Activated naive CD4-positive, alpha-beta T cell treated with anti-CD3 and anti-CD28 coated beads, Interleukin-2, amount 50 U/mL, for 72 hours (primary cell): Measurements from ENCODE around the gene SUGCT. TPM values are rescaled to one million over a fixed set of nuclear protein-coding genes. Genes with fewer than 3 reads are reported as not detected.
"Not testable (repeated sequence)": the region's sequence is repeated elsewhere in the genome, so short reads cannot be mapped to it uniquely, and the experiment has no call there.

Experiments used
- ATAC-seq, 2 donors: fragments of 150-1000 bp; cut with Tn5 transposase; 2 replicates each; pipeline ENCODE4 v1.10.0; 2021; ENCODE audit warnings: mild to moderate bottlenecking in 2 of 2, moderate library complexity in 2 of 2
- DNase-seq, 2 donors: peaks; one replicate each; pipeline ENCODE4 v3.0.0; 2021 to 2022; ENCODE audit warnings: low spot score in 2 of 2
- H3K27ac Mint-ChIP-seq, 2 donors: one replicate each; pipeline ENCODE4 v1.8.0; 2022; ENCODE audit warnings: mild to moderate bottlenecking in 2 of 2, mixed read lengths in 2 of 2
- H3K36me3 Mint-ChIP-seq, 2 donors: one replicate each; pipeline ENCODE4 v1.8.0; 2022; ENCODE audit warnings: mixed read lengths in 2 of 2
- H3K9me3 Mint-ChIP-seq, 2 donors: one replicate each; pipeline ENCODE4 v1.8.0; 2022; ENCODE audit warnings: mixed read lengths in 2 of 2
- total RNA-seq, 2 donors: library from RNA; stranded (reverse); gene quantifications; one replicate each; pipeline ENCODE4 v1.2.3, GENCODE V29; 2022

Gene SUGCT
- total RNA-seq, 2 donors from 2014 or later, result 1.1 to 1.8 TPM

GRCh38 chr7:40175256-40175655, 40.5 kb downstream of the SUGCT start:
- not testable (repeated sequence) for H3K9me3 Mint-ChIP-seq, DNase-seq, H3K36me3 Mint-ChIP-seq, ATAC-seq, H3K27ac Mint-ChIP-seq

- H3K36me3 Mint-ChIP-seq, result no peaks in the 10 kb centered on the region
- H3K9me3 Mint-ChIP-seq, result no peaks in the 10 kb centered on the region
- no peak for ATAC-seq
- peak overlapping the region in 1 of 2 donors; percentile 36 for H3K27ac Mint-ChIP-seq
- no peak for DNase-seq
Observed at GRCh38 chr7:40175725-40176510, 41.1 kb downstream of the SUGCT start.

DNA sequence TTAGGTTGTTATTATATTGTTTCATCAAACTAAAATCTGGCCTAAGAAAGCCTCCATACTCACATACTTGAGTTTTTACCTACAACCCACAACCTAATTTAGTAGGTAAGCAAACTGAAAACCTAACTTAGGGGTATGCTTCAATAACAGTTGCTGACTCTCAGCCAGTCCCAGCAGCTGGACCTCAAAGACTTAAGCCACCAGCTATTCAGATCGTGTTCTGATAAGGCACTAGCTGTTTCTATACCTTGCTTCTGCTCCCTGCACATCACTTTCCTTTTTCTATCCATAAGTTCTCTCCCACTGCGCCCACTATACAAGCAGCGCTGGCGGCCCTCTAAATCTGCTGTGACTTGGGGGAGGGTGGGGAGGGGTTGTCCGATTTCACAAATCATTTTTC, 42.3 kb downstream of the SUGCT start:
- Mint-ChIP-seq H3K27ac (no peak overlapping the region), H3K36me3 (no peaks in the 10 kb centered on the region), H3K9me3 (no peaks in the 10 kb centered on the region)
- DNase-seq (no peak), ATAC-seq (no peak)

GRCh38 chr7:40182452-40182851, 47.6 kb downstream of the SUGCT start:
- H3K27ac Mint-ChIP-seq, result no peak overlapping the region
- no peaks in the 10 kb centered on the region for H3K9me3 Mint-ChIP-seq
- no peak for ATAC-seq
- no peak for DNase-seq
- H3K36me3 Mint-ChIP-seq, result no peaks in the 10 kb centered on the region

GRCh38 chr7:40186586-40186985, 51.8 kb downstream of the SUGCT start:
- DNase-seq (no peak), ATAC-seq (no peak)
- H3K27ac Mint-ChIP-seq, result no peak overlapping the region
- H3K9me3 Mint-ChIP-seq, result no peaks in the 10 kb centered on the region
- H3K36me3 Mint-ChIP-seq, result no peaks in the 10 kb centered on the region

GRCh38 chr7:40192036-40192435, 57.2 kb downstream of the SUGCT start:
- ATAC-seq (no peak), DNase-seq (no peak)
- no peak overlapping the region for H3K27ac Mint-ChIP-seq
- H3K36me3 Mint-ChIP-seq, result no peaks in the 10 kb centered on the region
- no peaks in the 10 kb centered on the region for H3K9me3 Mint-ChIP-seq

DNA sequence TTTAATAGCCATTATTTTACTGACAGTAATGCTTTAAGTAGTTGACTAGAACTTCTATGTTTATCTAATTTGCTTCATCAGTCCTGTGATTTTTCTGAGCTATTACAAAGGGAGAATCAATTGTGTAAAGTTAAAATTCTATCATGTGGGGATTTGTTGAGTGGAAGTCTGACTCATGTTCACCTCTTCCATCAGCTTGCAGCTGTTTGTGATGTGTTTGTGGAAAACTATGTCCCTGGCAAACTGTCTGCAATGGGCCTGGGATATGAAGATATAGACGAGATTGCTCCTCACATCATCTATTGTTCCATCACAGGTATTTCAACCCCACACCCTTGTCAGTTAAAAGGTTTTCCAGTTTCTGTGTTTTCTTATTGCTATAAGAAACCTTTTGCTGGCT, 59.9 kb downstream of the SUGCT start:
- ATAC-seq (no peak), DNase-seq (no peak)
- no peaks in the 10 kb centered on the region for H3K36me3 Mint-ChIP-seq
- H3K9me3 Mint-ChIP-seq, result no peaks in the 10 kb centered on the region
- no peak overlapping the region for H3K27ac Mint-ChIP-seq

GRCh38 chr7:40197527-40197926, 62.7 kb downstream of the SUGCT start:
- no peak for DNase-seq
- no peak for ATAC-seq
- Mint-ChIP-seq H3K36me3 (no peaks in the 10 kb centered on the region), H3K9me3 (no peaks in the 10 kb centered on the region), H3K27ac (no peak overlapping the region)

DNA sequence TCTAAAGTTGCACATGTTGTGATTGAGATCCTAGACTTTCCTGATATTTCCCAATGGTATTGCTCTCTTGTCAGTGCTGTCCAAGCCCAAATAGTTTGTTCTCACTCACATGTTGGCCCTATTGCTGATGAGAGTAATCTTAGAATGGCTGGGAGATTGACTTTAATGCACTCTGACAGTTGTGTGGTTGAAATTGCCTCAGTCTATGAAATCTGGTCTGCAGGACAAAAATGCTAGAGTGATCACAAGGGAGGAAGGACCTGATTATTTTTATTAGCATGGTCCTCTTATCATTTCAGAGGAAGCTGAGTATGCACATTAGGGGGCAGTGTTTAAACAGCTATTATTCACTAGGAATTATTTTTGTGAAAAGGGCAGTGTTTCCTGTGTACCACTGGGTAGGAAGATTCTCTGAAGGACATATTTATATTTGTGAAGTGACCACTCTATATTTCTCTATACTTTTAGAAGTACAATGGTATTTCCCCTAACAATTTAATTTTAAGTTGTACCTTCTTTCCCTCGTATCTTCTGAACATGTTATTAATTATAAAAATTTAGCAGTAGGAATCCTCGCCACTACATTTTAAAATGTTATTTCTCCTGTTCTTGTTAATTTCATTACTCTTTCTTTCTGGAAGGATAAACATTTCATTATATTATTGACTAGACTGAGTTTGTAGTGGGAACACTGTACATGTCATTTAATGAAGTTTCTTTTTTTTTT, 64.4 kb downstream of the SUGCT start:
- no peak overlapping the region for H3K27ac Mint-ChIP-seq
- DNase-seq, result no peak
- H3K36me3 Mint-ChIP-seq, result no peaks in the 10 kb centered on the region
- no peaks in the 10 kb centered on the region for H3K9me3 Mint-ChIP-seq
- no peak for ATAC-seq

DNA sequence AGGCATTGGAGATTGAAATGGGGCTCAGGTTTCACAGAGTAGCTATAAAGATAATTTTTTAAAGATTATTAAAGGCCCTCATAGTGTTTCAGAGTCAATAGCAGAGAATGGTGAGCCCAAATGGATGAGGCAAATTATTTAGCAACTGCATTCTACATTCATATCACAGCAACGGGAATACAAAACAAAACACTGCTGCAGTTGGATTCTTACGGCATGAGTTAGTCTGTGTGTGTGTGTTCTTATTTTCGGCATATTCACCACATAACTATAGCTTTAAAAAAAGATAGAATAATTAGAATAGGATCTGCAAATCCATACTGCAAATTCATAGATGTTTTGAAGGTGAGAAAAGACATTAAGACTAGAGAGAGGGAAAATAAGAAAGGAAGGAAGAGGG, 66.0 kb downstream of the SUGCT start:
- ATAC-seq, result no peak
- DNase-seq, result no peak
- no peaks in the 10 kb centered on the region for H3K36me3 Mint-ChIP-seq
- no peak overlapping the region for H3K27ac Mint-ChIP-seq
- no peaks in the 10 kb centered on the region for H3K9me3 Mint-ChIP-seq

DNA sequence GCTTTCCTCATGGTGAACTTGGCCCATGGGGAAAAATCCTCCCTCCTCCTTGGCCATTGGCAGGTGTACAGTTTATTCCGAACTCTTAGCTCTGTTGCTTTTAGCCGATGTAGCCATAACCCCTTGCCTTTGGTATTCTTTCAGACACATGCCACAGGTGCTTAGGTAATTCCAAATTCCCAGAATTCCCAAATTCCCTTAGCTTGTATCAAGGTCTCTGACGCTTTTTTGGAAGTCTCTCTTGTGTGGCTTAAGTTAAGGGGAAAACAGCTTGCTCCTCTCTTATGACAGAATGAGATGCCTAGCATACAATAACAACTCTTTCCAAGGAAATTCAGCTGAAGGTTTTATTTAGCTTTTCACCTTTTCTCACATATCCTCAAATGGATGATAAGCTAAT, 68.0 kb downstream of the SUGCT start:
- no peak for ATAC-seq
- Mint-ChIP-seq H3K9me3 (no peaks in the 10 kb centered on the region), H3K27ac (no peak overlapping the region), H3K36me3 (no peaks in the 10 kb centered on the region)
- DNase-seq, result no peak

GRCh38 chr7:40204581-40204980, 69.8 kb downstream of the SUGCT start:
- DNase-seq (no peak), ATAC-seq (no peak)
- H3K27ac Mint-ChIP-seq, result no peak overlapping the region
- no peaks in the 10 kb centered on the region for H3K36me3 Mint-ChIP-seq
- no peaks in the 10 kb centered on the region for H3K9me3 Mint-ChIP-seq

DNA sequence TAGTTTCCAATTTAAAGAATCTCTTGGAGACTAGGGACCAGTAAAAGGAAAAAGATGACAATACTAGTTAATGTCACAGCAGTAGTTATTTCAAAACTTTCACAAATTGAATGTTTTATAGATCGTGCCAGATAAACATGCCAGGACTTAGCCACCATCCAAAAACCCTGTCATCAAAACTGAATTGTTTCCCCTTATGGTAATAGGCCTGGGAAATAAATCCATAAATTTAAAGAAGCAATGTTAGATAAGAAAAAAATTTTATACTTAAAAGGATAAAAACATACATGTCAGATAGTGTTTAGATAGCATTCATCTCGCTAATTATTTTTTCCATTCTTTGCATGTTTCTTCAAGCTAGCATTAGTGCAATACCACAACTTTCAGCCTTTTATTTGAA, 71.2 kb downstream of the SUGCT start:
- H3K36me3 Mint-ChIP-seq, result no peaks in the 10 kb centered on the region
- H3K27ac Mint-ChIP-seq, result no peak overlapping the region
- H3K9me3 Mint-ChIP-seq, result no peaks in the 10 kb centered on the region
- no peak for DNase-seq
- ATAC-seq, result no peak

DNA sequence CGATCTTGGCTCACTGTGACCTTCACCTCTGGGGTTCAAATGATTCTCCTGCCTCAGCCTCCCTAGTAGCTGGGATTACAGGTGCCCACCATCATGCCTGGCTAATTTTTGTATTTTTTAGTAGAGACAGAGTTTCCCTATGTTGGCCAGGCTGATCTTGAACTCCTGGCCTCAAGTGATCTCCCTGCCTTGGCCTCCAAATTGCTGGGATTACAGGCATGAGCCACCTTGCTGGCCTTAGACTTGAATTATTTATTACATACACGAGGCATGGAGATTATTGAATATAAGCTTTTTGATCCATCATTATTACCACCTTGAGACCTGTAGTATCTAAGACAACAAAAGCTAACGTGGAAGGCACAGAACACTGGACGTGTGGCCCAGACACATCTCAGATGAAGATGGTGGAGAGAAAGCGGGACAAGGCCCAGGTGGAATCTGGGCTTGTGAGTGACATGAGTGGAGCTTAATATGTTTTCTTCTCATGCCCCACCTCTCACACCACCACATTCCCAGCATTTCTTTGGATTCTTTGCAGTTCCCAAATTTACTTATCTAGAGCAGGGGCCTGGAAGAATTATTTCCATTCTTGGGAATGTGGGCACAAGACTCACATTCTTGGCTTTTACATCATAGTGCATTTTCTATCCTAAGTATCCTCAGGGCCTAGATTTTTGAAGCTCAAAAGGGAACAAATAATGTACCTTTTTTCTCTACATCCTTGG, 76.6 kb downstream of the SUGCT start:
- H3K27ac Mint-ChIP-seq, result no peak overlapping the region
- no peak for ATAC-seq
- no peaks in the 10 kb centered on the region for H3K9me3 Mint-ChIP-seq
- no peak for DNase-seq
- H3K36me3 Mint-ChIP-seq, result no peaks in the 10 kb centered on the region

DNA sequence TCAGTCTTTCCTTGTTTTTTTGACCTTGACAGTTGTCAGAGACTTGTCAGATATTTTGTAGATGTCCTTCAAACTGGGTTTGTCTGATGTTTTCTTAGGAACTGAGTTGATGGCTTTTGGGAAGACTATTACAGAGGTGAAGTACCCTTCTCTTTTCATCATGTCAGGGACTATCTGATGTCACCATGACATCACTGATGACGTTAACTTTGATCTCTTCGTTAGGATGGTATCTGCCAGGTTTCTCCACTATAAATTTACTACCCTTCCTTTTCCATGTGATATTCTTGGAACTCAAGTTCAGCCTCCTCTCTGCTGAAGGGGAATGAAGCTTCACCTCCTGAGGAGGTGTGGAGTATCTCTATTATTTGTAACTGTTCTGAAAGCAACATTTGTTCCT, 78.5 kb downstream of the SUGCT start:
- ATAC-seq (no peak), DNase-seq (no peak)
- H3K36me3 Mint-ChIP-seq, result peaks cover 9% of the 10 kb centered on the region in 2 donors
- peaks cover 0 to 4% of the 10 kb centered on the region in 2 donors for H3K9me3 Mint-ChIP-seq
- no peak overlapping the region for H3K27ac Mint-ChIP-seq

DNA sequence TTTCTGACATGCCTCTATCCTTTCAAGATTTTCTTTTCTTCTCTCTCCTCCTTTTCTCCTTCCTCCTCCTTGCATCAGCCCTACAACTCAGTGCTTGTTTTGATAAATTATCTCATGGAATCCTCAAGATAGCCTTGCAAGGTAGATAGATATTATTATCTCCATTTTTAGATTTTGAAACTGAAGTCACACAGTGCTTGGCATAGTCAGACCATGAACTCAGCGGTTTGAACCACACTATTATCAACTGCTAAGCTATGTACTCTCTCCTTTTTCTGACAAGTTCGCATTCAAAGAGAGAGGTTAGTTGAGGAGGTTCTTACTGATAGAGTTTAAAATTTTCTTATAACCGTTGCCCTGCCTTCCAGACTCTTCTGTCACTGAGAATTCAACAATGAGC, 79.1 kb downstream of the SUGCT start:
- DNase-seq, result no peak
- no peak for ATAC-seq
- peaks cover 12 to 14% of the 10 kb centered on the region in 2 donors for H3K36me3 Mint-ChIP-seq
- H3K9me3 Mint-ChIP-seq, result peaks cover 0 to 4% of the 10 kb centered on the region in 2 donors
- no peak overlapping the region for H3K27ac Mint-ChIP-seq

GRCh38 chr7:40218612-40219011, 83.8 kb downstream of the SUGCT start:
- not testable (repeated sequence) for DNase-seq, ATAC-seq, H3K27ac Mint-ChIP-seq, H3K9me3 Mint-ChIP-seq
- H3K36me3 Mint-ChIP-seq, result peaks cover 12 to 18% of the 10 kb centered on the region in 2 donors
